OCI-LY7 (cell line): ENCODE results near the gene PPM1H. TPM values are rescaled to one million over a fixed set of nuclear protein-coding genes. Genes with fewer than 3 reads are reported as not detected.

Experiments
- BruUV-seq: library from RNA; stranded (reverse); fragments of 400-500 nt; replicated peaks from 2 replicates; lab custom pipeline; 2021; lab: Mats Ljungman, UMichigan
- CTCF ChIA-PET: fragments of 300-600 bp; sonication (Branson Sonifier 250); formaldehyde crosslinking; loops from one replicate; lab custom pipeline; 2022; ENCODE audit warnings: antibody characterized with exemption; ENCODE audit not compliant: unreplicated experiment; lab: Charles Lee
- POLR2A ChIA-PET: fragments of 300-600 bp; sonication (Branson Sonifier 250); formaldehyde crosslinking; loops from one replicate; lab custom pipeline; 2022; ENCODE audit warnings: antibody characterized with exemption; lab: Charles Lee
- DNase-seq: peaks from one replicate; pipeline ENCODE4 v3.0.0-alpha.2; 2015; ENCODE audit warnings: low spot score
- H2AFZ ChIP-seq: fragments of 200-600 bp; sonication (generic), shearing (Covaris generic); 2 replicates; pipeline ENCODE4 v1.6.1; 2014; ENCODE audit warnings: mild to moderate bottlenecking, antibody characterized with exemption, low read length, moderate library complexity
- H3K27ac ChIP-seq: fragments of 200-600 bp; sonication (generic); 2 replicates; pipeline ENCODE4 v1.5.1; 2014; ENCODE audit warnings: mixed run types, low read depth, mild to moderate bottlenecking, moderate library complexity, low read length, inconsistent platforms; ENCODE audit not compliant: poor library complexity, severe bottlenecking
- H3K36me3 ChIP-seq: fragments of 200-600 bp; sonication (generic); 2 replicates; pipeline ENCODE4 v1.6.1; 2014; ENCODE audit warnings: mild to moderate bottlenecking, antibody characterized with exemption, low read length, moderate library complexity, mixed read lengths; ENCODE audit not compliant: insufficient read depth
- H3K4me1 ChIP-seq: fragments of 200-600 bp; sonication (generic); 2 replicates; pipeline ENCODE4 v1.5.1; 2014; ENCODE audit warnings: mild to moderate bottlenecking, low read length; ENCODE audit not compliant: insufficient read depth, poor library complexity, severe bottlenecking
- H3K4me2 ChIP-seq: fragments of 200-600 bp; sonication (generic); 2 replicates; pipeline ENCODE4 v1.6.1; 2014; ENCODE audit warnings: mild to moderate bottlenecking, low read length
- H3K4me3 ChIP-seq: fragments of 200-600 bp; sonication (generic); 2 replicates; pipeline ENCODE4 v1.5.1; 2014; ENCODE audit warnings: mild to moderate bottlenecking, low read depth, low read length; ENCODE audit not compliant: poor library complexity, severe bottlenecking
- H3K79me2 ChIP-seq: fragments of 200-600 bp; sonication (generic); 2 replicates; pipeline ENCODE4 v1.6.1; 2016; ENCODE audit warnings: low read depth, mild to moderate bottlenecking, low read length, moderate library complexity, mixed read lengths; ENCODE audit not compliant: insufficient read depth
- H3K9me2 ChIP-seq: fragments of 200-600 bp; sonication (generic); 2 replicates; pipeline ENCODE4 v1.6.1; 2016; ENCODE audit warnings: mild to moderate bottlenecking, low read length, mixed read lengths; ENCODE audit not compliant: insufficient read depth
- H3K9me3 ChIP-seq: fragments of 200-600 bp; sonication (generic); 2 replicates; pipeline ENCODE4 v1.6.1; 2014; ENCODE audit warnings: mild to moderate bottlenecking, mixed run types, low read length, mixed read lengths
- H4K20me1 ChIP-seq: fragments of 200-600 bp; sonication (generic); 2 replicates; pipeline ENCODE4 v1.6.1; 2014; ENCODE audit warnings: mild to moderate bottlenecking, antibody characterized with exemption, low read length, moderate library complexity, mixed read lengths; ENCODE audit not compliant: insufficient read depth
- EZH2phosphoT487 ChIP-seq: fragments of 200-600 bp; sonication (generic); IDR thresholded peaks from 2 replicates; pipeline ENCODE4 v1.6.1; 2018; ENCODE audit warnings: low read depth, borderline replicate concordance, mild to moderate bottlenecking, mixed run types, antibody characterized with exemption, low read length, moderate library complexity, mixed read lengths
- intact Hi-C: fragments of 100-400 bp; cut with micrococcal nuclease; formaldehyde crosslinking; loops from one replicate; pipeline ENCODE4 v1.10.0; 2022; ENCODE audit not compliant: unreplicated experiment
- total RNA-seq, 2 experiments: library from RNA; depleted of rRNA in 1 of 2; stranded (reverse); fragments of >200 nt in 1 of 2; shearing (Covaris generic) in 1 of 2; gene quantifications; 2 replicates each; pipeline ENCODE4 v1.2.3, GENCODE V29; 2014 to 2022
- TF ChIP-seq, protein P1 (sequence below): fragments of 200-600 bp; sonication (generic); conservative IDR thresholded peaks from 2 replicates; pipeline ENCODE4 v1.5.1; 2014; ENCODE audit warnings: mild to moderate bottlenecking, antibody characterized with exemption, low read length, moderate library complexity, mixed read lengths

The PPM1H gene
- total RNA-seq, 2 experiments from 2014 or later, result 2.0 to 3.4 TPM

DNA sequence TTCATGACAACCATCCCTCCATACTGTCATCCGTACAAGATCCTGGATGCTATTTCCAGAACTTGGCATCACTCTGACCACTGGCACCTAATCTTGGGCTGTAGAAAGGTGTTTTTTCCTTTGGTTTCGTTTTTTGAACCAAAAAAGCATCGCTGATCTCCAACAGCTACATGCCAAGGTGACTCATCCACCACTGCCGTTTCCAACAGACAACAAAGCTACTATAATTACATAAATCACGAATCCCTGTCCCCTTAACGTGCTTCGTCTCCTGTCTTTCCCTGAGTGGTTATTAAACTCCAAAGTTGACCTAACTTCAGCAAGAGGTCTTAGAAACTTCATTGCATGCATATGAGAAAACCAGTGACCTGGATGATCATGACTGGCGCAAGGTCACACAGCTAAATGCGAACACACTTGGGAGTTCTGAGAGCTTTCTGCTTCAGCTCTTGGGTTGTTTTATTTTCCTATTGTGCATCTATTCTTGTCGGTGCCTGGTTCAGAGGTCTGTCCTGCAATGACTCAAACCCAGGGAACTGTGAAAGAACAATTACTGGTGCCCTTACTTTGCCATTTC, 99.9 kb downstream of the PPM1H start:
- BruUV-seq, result no TSS peak
- DNase-seq, result no peak
- H3K9me3 ChIP-seq, result no peaks in the 10 kb centered on the region
- no peak overlapping the region for H3K27ac ChIP-seq
- intact Hi-C loops, result no loop called here
- no peak overlapping the region for H2AFZ ChIP-seq
- no peaks in the 10 kb centered on the region for H3K4me1 ChIP-seq
- H3K4me3 ChIP-seq, result no peak overlapping the region
- H3K79me2 ChIP-seq, result no peaks in the 10 kb centered on the region
- ChIA-PET POLR2A (interaction anchor here (0.9 kb wide), 1 partner anchor 13 kb away, joined by 3 read pairs; no protein-coding TSS in a partner anchor), CTCF (no interaction called here)
- no peaks in the 10 kb centered on the region for H3K9me2 ChIP-seq
- TF ChIP-seq EZH2phosphoT487, result no peak
- TF ChIP-seq, protein P1, sequence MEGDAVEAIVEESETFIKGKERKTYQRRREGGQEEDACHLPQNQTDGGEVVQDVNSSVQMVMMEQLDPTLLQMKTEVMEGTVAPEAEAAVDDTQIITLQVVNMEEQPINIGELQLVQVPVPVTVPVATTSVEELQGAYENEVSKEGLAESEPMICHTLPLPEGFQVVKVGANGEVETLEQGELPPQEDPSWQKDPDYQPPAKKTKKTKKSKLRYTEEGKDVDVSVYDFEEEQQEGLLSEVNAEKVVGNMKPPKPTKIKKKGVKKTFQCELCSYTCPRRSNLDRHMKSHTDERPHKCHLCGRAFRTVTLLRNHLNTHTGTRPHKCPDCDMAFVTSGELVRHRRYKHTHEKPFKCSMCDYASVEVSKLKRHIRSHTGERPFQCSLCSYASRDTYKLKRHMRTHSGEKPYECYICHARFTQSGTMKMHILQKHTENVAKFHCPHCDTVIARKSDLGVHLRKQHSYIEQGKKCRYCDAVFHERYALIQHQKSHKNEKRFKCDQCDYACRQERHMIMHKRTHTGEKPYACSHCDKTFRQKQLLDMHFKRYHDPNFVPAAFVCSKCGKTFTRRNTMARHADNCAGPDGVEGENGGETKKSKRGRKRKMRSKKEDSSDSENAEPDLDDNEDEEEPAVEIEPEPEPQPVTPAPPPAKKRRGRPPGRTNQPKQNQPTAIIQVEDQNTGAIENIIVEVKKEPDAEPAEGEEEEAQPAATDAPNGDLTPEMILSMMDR, result no peak
- H3K4me2 ChIP-seq, result no peak overlapping the region
- no peaks in the 10 kb centered on the region for H4K20me1 ChIP-seq
- H3K36me3 ChIP-seq, result no peaks in the 10 kb centered on the region

- ChIA-PET CTCF (no interaction called here), POLR2A (interaction anchor here (0.9 kb wide), 1 partner anchor 13 kb away, joined by 3 read pairs; no protein-coding TSS in a partner anchor)
- no peak overlapping the region for H3K4me2 ChIP-seq
- BruUV-seq, result no TSS peak
- no peak overlapping the region for H2AFZ ChIP-seq
- no peaks in the 10 kb centered on the region for H3K9me2 ChIP-seq
- no peaks in the 10 kb centered on the region for H3K4me1 ChIP-seq
- no peak overlapping the region for H3K27ac ChIP-seq
- DNase-seq, result no peak
- no peaks in the 10 kb centered on the region for H4K20me1 ChIP-seq
- H3K4me3 ChIP-seq, result no peak overlapping the region
- H3K9me3 ChIP-seq, result no peaks in the 10 kb centered on the region
- intact Hi-C loops, result no loop called here
- TF ChIP-seq, protein P1, result no peak
- TF ChIP-seq EZH2phosphoT487, result no peak
- H3K79me2 ChIP-seq, result no peaks in the 10 kb centered on the region
- H3K36me3 ChIP-seq, result no peaks in the 10 kb centered on the region
Measured at GRCh38 chr12:62834406-62834805, 100.5 kb downstream of the PPM1H start.

DNA sequence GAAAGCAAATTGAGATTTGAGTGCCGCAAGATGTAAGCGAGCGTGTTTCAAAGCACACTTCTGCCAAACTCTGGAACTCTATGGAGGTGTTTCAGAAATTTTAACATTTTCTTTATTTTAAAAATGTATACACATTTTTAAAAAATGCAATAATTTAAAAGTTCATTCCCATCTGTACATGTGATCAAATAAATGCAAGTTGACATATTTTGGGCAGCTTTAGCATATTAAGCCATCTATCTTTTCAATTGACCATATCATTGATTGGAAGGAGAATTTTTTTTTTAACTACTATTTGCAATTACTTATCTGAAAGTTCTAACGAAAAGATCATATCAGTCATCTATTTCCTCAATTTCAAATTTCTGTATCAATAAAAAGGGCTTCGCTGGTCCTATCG, 101.3 kb downstream of the PPM1H start:
- Histone ChIP-seq H3K9me2 (no peaks in the 10 kb centered on the region), H3K9me3 (no peaks in the 10 kb centered on the region), H3K27ac (no peak overlapping the region), H3K79me2 (no peaks in the 10 kb centered on the region), H3K4me2 (no peak overlapping the region), H2AFZ (no peak overlapping the region), H3K36me3 (no peaks in the 10 kb centered on the region), H3K4me3 (no peak overlapping the region), H4K20me1 (no peaks in the 10 kb centered on the region), H3K4me1 (no peaks in the 10 kb centered on the region)
- POLR2A ChIA-PET, result no interaction called here
- CTCF ChIA-PET, result no interaction called here
- no peak for DNase-seq
- intact Hi-C loops, result no loop called here
- no TSS peak for BruUV-seq
- TF ChIP-seq EZH2phosphoT487, result no peak
- TF ChIP-seq, protein P1, result no peak
